NCI-H748 treated with DMSO at 0.1 percent for 48 hours (cell line): Measurements from ENCODE around the gene ZNF502.

Source experiments
- DNase-seq: peaks from one replicate; lab custom pipeline; 2025; lab: John Stamatoyannopoulos, UW

The ZNF502 gene

DNA sequence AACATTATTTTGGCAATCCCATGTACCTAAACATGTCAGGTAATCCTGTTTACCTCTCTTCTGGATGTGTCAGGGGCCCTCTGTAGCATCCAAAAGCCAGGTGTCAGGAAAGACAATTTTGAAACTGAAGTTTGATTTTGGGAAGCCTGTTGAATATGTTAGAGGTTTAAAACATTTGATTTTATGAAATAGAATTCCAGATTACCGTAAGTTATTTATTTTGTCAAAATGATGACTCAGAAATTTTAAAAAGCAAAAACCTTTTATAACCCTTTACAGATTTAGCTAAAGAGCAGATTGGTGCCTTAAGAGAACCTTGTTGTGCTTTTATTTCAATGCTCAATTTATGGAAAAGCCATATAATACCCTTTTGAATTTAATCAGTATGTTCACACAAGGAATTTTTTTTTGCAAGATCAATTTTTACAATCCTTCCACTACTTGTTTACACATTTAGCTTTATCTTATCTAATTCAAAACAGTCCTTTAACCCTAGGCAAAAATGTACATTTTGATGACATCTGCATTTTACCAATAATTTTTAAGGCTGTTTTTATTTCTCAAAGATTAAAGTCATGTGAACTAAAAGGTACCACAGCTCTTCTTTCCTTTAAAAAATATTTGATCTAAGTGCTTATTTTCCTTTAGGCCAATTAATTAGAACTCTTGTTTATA lies 59.1 kb downstream of the ZNF502 start:
- DNase-seq: no peak

DNA sequence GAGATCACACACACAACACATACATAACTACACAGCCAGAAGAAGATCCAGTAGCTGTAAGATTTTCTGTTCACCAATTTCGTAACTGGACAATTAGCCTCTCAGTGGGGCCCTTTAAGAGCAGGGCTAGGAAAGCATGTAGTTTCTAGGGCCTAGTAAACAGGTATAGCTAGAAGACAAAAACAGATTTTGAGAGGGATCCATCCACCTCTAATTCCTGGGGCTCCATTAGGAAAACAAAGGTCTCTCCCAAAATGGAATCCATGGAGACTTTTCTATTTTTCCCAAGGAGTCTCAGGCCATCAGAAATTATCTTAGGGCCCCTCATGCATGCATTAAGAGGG lies 59.6 kb downstream of the ZNF502 start:
- DNase-seq: no peak
